Effector CD8-positive, alpha-beta T cell (primary cell): ENCODE measurements around the gene TLN1.

Source experiments
- DNase-seq: peaks from one replicate; lab custom pipeline; 2025; lab: John Stamatoyannopoulos, UW

Gene TLN1

GRCh38 chr9:35755071-35755470 lies 23.1 kb upstream of the TLN1 start:
- DNase-seq, result no peak

DNA sequence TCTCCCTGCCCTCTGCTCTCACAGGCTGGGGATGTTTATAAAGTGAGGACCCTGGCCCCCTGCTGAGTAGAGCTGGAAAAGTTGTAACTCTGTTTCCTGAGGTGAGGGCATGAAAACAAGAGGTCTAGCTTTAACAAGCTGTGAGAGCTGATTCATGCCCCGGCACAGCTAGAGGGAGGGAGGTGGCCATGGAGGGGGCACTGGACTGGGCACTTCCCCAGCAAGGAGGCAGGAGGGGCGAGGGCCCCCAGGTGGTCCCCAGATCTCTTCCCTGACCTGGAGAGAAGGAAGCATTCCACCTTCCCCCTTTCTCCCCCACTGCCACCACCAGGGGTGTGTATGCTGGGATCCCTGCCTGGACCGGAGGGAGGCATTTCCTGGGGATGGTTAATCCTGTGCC lies 22.3 kb upstream of the TLN1 start, which contains the start of gene MSMP:
Gene MSMP, minus strand, starts transcription at position 13 of the 400 bp plus-strand sequence. CDS start 147 bp downstream, outside the sequence.
- no peak for DNase-seq

- DNase-seq, result no peak
These were observed 21.5 kb upstream of the TLN1 start for GRCh38 chr9:35753466-35753865.

- DNase-seq, result no peak
These were observed 18.2 kb upstream of the TLN1 start for GRCh38 chr9:35750256-35750531.

- DNase-seq, result peak; percentile 23
These were observed 17.7 kb upstream of the TLN1 start for GRCh38 chr9:35749515-35750255.

DNA sequence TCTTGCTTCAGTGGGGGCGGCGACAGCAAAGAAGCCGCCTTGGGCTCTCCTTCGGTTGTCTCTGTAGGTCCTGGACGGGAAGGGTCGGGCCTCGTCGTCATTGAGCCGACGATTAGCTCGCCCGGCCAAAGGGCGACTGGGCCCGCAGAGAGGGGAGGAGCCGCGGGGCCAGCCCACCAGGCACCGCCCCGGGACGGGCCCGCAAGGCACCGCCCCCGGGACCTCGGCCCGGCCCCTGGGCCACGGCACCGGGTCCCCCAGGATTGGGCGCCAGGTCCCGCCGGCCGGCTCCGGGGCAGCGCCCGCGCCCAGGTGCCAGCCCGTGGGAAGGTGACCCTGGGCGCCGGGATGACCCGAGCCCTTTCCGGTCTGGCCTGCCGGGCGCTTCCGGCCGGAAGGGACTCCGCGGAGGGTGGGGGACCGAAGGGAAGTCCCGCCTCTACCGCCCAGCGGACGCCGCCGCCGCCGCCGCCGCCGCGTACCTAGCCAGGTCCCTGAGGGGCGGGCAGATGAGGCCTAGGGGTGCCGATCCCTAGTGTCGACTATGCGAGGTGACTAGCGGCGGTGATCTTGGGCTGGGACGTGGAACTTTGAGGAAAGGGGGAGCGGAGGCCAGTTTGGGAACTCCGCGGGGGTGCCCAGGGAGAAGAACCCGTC lies 17.0 kb upstream of the TLN1 start, which contains the start of the genes GBA2 and RGP1:
Gene GBA2, minus strand, starts transcription at position 371 of the 657 bp plus-strand sequence. CDS start 524 bp downstream, outside the sequence.
Gene RGP1, plus strand, starts transcription at position 430 of the 657 bp plus-strand sequence. CDS start 469 bp downstream, outside the sequence.
- DNase-seq, result peak; percentile 34

GRCh38 chr9:35748242-35748857 lies 16.4 kb upstream of the TLN1 start:
- no peak for DNase-seq

DNA sequence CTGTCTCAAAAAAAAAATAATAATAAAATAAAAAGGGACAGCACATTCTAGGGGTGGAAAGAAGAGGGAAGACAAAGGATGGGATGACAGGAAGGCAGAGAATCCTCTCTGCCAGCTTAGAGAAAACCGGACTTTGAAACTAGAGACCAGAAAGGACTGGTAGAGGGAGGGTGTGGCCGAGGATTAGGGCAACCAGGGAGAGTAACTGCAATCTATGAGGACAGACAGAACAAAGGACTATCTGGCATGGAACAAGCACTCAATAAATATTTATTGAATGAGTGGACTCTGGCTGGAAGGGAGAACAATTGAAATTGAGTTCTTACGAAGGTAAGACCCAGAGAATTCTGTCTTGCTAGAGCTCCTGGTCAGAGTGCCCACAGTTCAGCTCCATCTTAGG lies 14.6 kb upstream of the TLN1 start:
- no peak for DNase-seq

- no peak for DNase-seq
These were observed 13.6 kb upstream of the TLN1 start for GRCh38 chr9:35745569-35745968.

GRCh38 chr9:35743880-35744518 lies 12.0 kb upstream of the TLN1 start:
- DNase-seq, result no peak

GRCh38 chr9:35743452-35743851 lies 11.5 kb upstream of the TLN1 start:
- DNase-seq, result no peak

DNA sequence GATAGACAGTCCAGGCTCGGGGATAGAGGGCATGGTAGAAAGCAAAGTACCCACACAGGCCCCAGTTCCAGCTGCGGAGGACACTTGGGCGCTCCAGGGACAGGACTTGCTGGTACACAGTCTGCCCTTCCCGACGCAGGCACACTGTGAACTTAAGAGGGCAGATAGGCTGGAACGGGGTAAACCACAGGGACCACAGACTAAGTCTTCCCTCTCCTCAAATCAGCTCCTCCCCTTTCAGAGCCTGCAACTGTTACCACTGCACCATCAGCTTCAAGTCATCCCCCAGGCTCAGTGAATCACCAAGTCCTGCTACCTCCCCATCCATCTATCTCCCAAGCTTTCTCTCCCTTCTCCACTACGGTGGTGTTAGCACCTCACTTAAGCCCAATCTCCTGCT lies 9.7 kb upstream of the TLN1 start:
- no peak for DNase-seq

DNA sequence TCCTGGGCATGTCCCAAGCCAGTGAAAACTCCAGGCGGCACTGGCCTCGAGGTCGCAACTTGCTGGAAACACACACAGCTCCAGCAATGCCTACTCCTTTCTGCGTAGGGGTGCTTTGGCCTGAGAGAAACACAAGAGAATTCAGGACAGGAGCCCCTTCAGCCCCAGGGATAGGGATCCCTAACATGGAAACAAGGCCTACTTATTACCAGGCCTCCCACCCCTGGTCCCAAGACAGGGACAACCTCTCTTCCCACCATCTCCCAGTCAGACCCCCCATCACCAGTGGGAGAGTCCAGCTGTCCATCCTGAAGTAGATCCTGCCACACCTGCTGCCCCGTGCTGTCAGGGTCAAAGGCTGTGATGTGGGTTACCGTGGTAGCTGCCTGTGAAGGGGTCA lies 8.2 kb upstream of the TLN1 start:
- no peak for DNase-seq

GRCh38 chr9:35738924-35739323 lies 6.9 kb upstream of the TLN1 start:
- DNase-seq, result no peak

DNA sequence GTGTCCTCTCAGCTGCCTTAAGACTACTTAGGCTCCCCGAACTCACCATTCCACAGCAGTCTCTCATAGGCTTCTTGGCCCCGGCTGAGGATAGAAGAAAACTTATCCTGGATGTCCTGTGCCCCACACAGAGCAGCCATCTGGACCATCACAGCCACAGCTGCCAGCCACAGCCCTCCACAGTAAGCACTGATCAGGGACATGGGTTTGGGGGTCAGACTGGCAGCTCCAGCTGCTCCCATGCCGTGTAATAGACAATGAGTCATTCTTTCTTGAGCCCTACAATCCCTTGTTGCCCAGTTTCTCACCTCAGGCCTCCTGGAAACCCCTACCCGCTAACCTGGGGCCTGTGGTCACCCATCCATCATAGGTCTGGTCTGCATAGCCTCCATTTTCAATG lies 6.2 kb upstream of the TLN1 start:
- DNase-seq, result no peak

DNA sequence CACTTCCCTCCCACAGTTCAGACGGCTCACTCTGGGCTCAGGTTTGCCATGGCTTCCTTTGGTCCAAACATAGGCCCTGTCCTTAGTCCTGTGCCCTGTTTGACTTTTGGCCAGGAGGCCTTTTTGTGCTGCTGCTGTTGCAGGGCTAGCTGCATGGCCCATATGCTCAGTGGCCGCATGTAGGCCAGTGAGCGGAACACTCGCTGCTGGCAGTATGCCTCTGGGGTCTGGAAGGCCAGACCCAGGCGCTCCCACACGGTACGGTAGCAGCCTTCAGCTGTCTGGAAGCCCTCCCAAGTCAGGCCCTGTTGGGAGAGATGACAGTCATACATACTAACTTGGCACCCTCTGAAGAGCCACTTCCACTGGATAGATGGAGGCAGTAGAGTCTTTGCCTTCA lies 5.1 kb upstream of the TLN1 start:
- no peak for DNase-seq

- peak; percentile 28 for DNase-seq
These were observed 4.2 kb upstream of the TLN1 start for GRCh38 chr9:35736201-35736633.

- DNase-seq, result no peak
These were observed 2.1 kb upstream of the TLN1 start for GRCh38 chr9:35734096-35734495.

DNA sequence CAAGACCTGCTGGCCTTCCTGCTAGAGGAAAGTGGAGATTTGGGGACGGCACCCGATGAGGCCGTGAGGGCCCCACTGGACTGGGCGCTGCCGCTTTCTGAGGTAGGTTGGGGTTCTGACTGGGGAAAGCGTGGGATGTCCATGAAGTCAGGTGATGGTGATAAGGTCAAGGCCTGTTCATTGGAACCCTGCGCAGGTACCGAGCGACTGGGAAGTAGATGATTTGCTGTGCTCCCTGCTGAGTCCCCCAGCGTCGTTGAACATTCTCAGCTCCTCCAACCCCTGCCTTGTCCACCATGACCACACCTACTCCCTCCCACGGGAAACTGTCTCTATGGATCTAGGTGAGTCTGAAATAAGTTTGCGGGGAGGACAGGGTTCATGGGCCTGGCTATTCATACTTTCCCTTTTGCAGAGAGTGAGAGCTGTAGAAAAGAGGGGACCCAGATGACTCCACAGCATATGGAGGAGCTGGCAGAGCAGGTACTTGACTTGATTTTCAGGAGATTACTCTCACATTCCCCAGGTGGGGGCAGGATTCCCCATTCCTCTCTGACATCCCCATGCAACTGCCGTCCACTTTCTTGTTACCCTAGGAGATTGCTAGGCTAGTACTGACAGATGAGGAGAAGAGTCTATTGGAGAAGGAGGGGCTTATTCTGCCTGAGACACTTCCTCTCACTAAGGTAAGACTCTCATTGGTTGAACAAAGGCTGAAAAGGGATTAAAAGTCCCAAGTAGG lies 976 bp upstream of the TLN1 start:
- DNase-seq, result no peak

- no peak for DNase-seq
These were observed 395 bp downstream of the TLN1 start for GRCh38 chr9:35731415-35732184.

- DNase-seq, result no peak
These were observed 1.5 kb downstream of the TLN1 start for GRCh38 chr9:35730486-35730854.
